ENCODE measurements around the gene BCKDHA. TPM values are rescaled to one million over a fixed set of nuclear protein-coding genes. Genes with fewer than 3 reads are reported as not detected.

The BCKDHA gene
- total and polyA plus RNA-seq, 2 of the 4 experiments (the other 2 are of a cell fraction), result 7.6 to 7.7 TPM

GRCh38 chr19:41433171-41433570 lies 35.6 kb downstream of the BCKDHA start:
- no peak for ATAC-seq (ENCODE audit: low read depth)
- Histone ChIP-seq H3K4me3 (ENCODE audit: insufficient read depth, low read depth, low read length) (no peak overlapping the region), H3K4ac (ENCODE audit: low read depth, low read length) (no peak overlapping the region), H3K27me3 (ENCODE audit: control insufficient read depth, insufficient read depth, low read length) (no peaks in the 10 kb centered on the region), H3K79me1 (ENCODE audit: low read depth in 1 of 2, low read length in 2 of 2) (peaks cover 5 to 13% of the 10 kb centered on the region in 2 experiments; a peak in 3 of 4 replicates), H3K4me2 (ENCODE audit: low read depth, low read length) (no peak overlapping the region), H2BK20ac (ENCODE audit: low read depth, low read length) (no peak overlapping the region), H3K23ac (ENCODE audit: low read depth, low read length) (no peak overlapping the region), H2BK120ac (ENCODE audit: low read depth, low read length) (no peak overlapping the region), H4K91ac (ENCODE audit: insufficient read depth, low read depth, low read length) (no peak overlapping the region), H2AK9ac (replicated peaks; ENCODE audit: low read depth, low read length, poor library complexity) (no peak overlapping the region), H3K4me1 (ENCODE audit: control insufficient read depth, insufficient read depth, low read length) (no peaks in the 10 kb centered on the region; the same call in 1 of the 2 replicates), H3K36me3 (ENCODE audit: control insufficient read depth, insufficient read depth, low read length) (peaks cover 28% of the 10 kb centered on the region), H3K14ac (replicated peaks; ENCODE audit: low read depth, low read length) (no peak overlapping the region), H4K8ac (ENCODE audit: low read depth in 2 of 2, low read length in 2 of 2) (no peak overlapping the region), H3K27ac (ENCODE audit: insufficient read depth, low read length) (no peak overlapping the region), H3K9me3 (ENCODE audit: control insufficient read depth, insufficient read depth, low read length) (no peaks in the 10 kb centered on the region), H2AFZ (replicated peaks; ENCODE audit: low read length, poor library complexity) (no peak overlapping the region), H2BK5ac (ENCODE audit: low read depth, low read length, poor library complexity, severe bottlenecking) (no peak overlapping the region), H2BK15ac (ENCODE audit: low read depth, low read length) (no peak overlapping the region), H3K18ac (ENCODE audit: low read depth, low read length) (no peak overlapping the region), H3K9me1 (ENCODE audit: insufficient read depth, low read length) (no peaks in the 10 kb centered on the region; the same call in 1 of the 2 replicates), H3K9ac (ENCODE audit: low read depth, low read length) (no peak overlapping the region), H4K20me1 (ENCODE audit: insufficient read depth, low read length) (no peaks in the 10 kb centered on the region), H3K56ac (ENCODE audit: extremely low read depth, insufficient read depth, low read length) (no peak overlapping the region), H2AK5ac (ENCODE audit: low read depth, low read length) (no peak overlapping the region), H4K5ac (ENCODE audit: low read depth, low read length) (no peak overlapping the region)
- in situ Hi-C loops (cut with MboI; ENCODE audit: low sequenced_read_pairs), result no loop called here
- dilution Hi-C loops (cut with HindIII; ENCODE audit: low sequenced_read_pairs, unreplicated experiment), result no loop called here
- BruUV-seq (replicated peaks), result no TSS peak
- no peak for TF ChIP-seq CEBPB (IDR thresholded peaks at IDR 0.05; ENCODE audit: low read depth, low read length)
- TF ChIP-seq MAFK (IDR thresholded peaks at IDR 0.05; ENCODE audit: low read depth, low read length), result no peak
- no peak for TF ChIP-seq BHLHE40 (IDR thresholded peaks at IDR 0.05; ENCODE audit: low read depth, low read length)
- no peak for TF ChIP-seq RAD21 (IDR thresholded peaks at IDR 0.05; ENCODE audit: low read length)
- no peak for TF ChIP-seq CHD1 (IDR thresholded peaks at IDR 0.05; ENCODE audit: low read depth, low read length)
- TF ChIP-seq POLR2A (IDR thresholded peaks at IDR 0.05; ENCODE audit: low read depth, low read length), result no peak
- TF ChIP-seq MXI1 (IDR thresholded peaks at IDR 0.05; ENCODE audit: borderline replicate concordance, low read depth, low read length), result no peak
- no peak for TF ChIP-seq RCOR1 (IDR thresholded peaks at IDR 0.05; ENCODE audit: insufficient replicate concordance, low read length)
- TF ChIP-seq USF2 (IDR thresholded peaks at IDR 0.05; ENCODE audit: low read depth, low read length), result no peak
- TF ChIP-seq FOS (IDR thresholded peaks at IDR 0.05; ENCODE audit: low read depth, low read length), result no peak
- TF ChIP-seq SMC3 (IDR thresholded peaks at IDR 0.05; ENCODE audit: low read depth, low read length), result no peak
- TF ChIP-seq RFX5 (IDR thresholded peaks at IDR 0.05; ENCODE audit: low read depth, low read length), result no peak
- TF ChIP-seq NFE2L2 (IDR thresholded peaks at IDR 0.05; ENCODE audit: low read depth, low read length), result no peak
- no peak for TF ChIP-seq ELK1 (IDR thresholded peaks at IDR 0.05; ENCODE audit: borderline replicate concordance, low read depth, low read length)
- DNase-seq, result no peak
- intact Hi-C loops (cut with micrococcal nuclease), result no loop called here
- CTCF ChIA-PET, result interaction anchor here (0.7 kb wide), 1 partner anchor 124 kb away, joined by 3 read pairs; no protein-coding TSS in a partner anchor
- POLR2A ChIA-PET (ENCODE audit: unreplicated experiment), result no interaction called here
- WGBS, 2 experiments (ENCODE audit: extremely low coverage in 2 of 2, insufficient read length in 1 of 2), result 87% methylated on average over 6 of the region's 18 CpGs; no CpG with 5 or more reads in 1 of the 2 experiments
